Bone marrow (tissue), 2 donors: ENCODE measurements around the gene MUC16.
"Not testable (repeated sequence)": the region's sequence is repeated elsewhere in the genome, so short reads cannot be mapped to it uniquely, and the experiment has no call there.

ENCODE experiments used
- DNase-seq, 2 donors: peaks; one replicate each; lab custom pipeline; 2025; lab: John Stamatoyannopoulos, UW

Gene MUC16

GRCh38 chr19:9009935-9010651 lies at the start of gene MUC16:
TSS of gene MUC16 (minus strand) at chr19:9010409.
- no peak for DNase-seq

DNA sequence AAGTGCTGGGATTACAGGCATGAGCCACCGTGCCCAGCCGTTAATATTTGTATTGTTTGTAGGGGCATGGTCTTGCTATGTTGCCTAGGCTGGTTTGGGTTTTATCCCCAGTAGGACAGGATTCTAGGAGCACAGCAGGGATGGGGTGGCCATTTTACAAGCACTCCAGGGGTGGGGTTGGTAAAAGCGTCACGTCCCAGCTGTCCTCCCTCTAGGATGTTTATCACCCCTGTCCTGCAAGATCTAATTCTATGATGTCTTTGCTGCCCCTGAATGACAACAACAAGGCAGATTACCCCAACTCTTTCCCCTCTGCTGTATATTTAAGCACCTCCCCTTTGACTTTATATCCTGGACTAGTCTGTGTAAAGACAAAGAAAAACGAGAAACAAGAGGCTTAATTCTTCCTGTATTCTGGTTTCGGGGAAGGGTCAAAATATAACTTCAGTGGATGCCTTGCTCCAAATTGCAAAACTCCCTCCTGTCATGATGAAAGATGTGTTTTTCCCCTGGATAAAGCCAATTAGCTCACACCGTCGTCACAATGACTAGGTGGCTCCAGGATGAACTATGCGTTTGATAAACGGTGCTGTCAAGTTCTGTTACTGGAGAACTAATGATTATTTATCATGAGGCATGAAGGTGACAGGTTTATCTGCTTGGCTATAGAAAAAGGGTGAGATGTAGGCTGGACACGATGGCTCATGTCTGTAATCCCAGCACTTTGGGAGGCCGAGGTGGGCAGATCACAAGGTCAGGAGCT lies 48.9 kb upstream of the MUC16 start:
- no peak for DNase-seq

GRCh38 chr19:9057505-9058258 lies 47.5 kb upstream of the MUC16 start:
- no peak for DNase-seq

DNA sequence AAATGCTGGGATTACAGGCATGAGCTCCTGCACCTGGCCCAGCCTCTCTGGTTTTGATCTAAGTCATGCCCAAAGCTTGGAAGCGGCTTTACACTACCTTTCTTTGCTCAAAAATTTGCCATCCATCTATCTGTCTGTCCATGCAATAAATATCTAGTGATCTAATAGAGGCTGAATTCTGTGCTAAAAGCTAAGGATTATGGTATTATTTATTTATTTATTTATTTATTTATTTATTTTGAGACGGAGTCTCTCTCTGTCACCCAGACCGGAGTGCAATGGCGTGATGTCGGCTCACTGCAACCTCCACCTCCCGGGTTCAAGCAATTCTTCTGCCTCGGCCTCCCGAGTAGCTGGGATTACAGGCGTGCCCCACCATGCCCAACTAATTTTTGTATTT lies 45.9 kb upstream of the MUC16 start:
- not testable (repeated sequence) for DNase-seq

GRCh38 chr19:9054765-9055164 lies 44.6 kb upstream of the MUC16 start:
- DNase-seq = no peak

DNA sequence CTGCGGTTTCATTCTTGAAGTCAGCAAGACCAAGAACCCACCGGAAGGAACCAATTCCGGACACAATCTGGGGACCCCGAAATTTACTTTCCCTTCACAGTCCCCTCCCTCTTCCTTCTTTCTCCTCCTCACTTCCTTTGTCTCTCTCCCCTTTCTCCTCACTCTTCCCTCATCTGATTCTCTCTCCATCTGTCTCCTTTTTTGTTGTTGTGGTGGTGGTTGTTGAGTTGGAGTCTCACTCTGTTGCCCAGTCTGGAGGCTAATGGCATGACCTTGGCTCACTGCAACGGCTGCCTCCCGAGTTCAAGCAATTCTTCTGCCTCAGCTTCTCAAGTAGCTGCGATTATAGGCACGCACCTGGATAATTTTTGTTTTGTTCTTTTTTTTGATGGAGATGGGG lies 44.0 kb upstream of the MUC16 start:
- DNase-seq = no peak

DNA sequence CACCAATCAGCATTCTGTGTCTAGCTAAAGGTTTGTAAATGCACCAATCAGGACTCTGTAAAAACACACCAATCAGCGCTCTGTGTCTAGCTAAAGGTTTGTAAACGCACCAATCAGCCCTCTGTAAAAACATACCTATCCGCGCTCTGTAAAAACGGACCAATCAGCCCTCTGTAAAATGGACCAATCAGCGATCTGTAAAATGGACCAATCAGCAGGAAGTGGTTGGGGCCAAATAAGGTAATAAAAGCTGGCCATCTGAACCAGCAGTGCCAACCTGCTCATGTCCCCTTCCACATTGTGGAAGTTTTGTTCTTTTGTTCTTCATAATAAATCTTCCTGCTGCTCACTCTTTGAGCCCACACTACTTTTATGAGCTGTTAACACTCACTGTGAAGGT lies 43.5 kb upstream of the MUC16 start:
- not testable (repeated sequence) for DNase-seq

DNA sequence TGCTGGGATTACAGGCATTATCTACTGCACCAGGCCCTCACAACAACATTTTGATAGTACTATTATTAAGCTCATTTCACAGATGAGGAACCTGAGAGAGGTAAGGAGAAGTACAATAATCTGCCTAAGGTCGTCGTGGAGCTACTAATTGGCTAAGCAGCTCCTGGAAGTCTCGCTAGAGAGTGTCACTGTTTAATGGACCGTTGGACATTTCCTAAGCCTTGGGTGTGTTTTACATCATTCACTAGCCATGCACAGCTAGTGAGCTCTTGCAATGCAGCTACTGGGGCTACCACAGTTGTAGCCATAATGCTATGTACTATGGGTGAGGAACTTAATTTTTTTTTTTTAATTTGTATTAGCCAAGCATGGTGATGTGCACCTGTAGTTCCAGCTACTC lies 42.7 kb upstream of the MUC16 start:
- DNase-seq = no peak

GRCh38 chr19:9046694-9047093 lies 36.5 kb upstream of the MUC16 start:
- DNase-seq = no peak

GRCh38 chr19:9044449-9044848 lies 34.2 kb upstream of the MUC16 start:
- no peak for DNase-seq

GRCh38 chr19:9043524-9043923 lies 33.3 kb upstream of the MUC16 start:
- DNase-seq = no peak

- no peak for DNase-seq
Measured at GRCh38 chr19:9041023-9041422, 30.8 kb upstream of the MUC16 start.

GRCh38 chr19:9040131-9040530 lies 29.9 kb upstream of the MUC16 start:
- DNase-seq = no peak

GRCh38 chr19:9039728-9040127 lies 29.5 kb upstream of the MUC16 start:
- no peak for DNase-seq

- no peak for DNase-seq
Measured at GRCh38 chr19:9037400-9038062, 27.3 kb upstream of the MUC16 start.

- no peak for DNase-seq
Measured at GRCh38 chr19:9032136-9032631, 22.0 kb upstream of the MUC16 start.

DNA sequence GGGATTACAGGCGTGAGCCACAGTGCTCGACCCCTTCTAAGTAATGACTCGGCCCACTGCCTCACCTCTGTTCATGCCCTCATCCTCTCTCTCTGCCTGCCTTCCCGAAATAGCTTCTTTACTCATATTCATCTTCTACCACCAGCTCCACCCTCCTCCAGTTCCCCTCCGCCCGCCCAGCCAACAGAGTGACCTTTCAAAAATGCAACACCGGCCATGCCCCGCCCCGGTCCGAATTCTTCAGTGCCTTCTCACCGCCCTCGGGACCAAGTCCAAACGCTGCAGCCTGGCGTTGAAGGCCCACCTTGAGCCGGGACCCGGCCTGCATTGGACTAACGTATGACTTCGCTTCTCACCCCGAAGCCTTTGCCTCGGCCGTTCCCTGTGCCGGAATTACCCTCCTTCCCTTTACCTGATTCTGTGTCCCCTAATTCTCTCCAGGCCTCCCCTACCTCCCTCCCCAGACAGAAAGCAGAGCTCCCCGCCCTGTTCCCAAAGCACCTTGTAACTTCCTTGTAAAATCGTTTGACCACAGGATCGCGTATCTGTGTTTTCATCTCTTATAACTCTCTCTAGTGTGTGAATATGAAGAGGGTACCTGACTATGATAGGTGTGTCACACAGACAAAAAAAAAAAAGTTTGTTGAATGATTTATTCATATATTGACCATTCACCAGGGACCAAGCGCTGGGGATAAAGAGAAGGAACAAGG lies 8.1 kb upstream of the MUC16 start:
- no peak for DNase-seq

GRCh38 chr19:9014803-9015202 lies 4.6 kb upstream of the MUC16 start:
- DNase-seq = no peak

- DNase-seq = no peak
Measured at GRCh38 chr19:9013988-9014387, 3.8 kb upstream of the MUC16 start.

DNA sequence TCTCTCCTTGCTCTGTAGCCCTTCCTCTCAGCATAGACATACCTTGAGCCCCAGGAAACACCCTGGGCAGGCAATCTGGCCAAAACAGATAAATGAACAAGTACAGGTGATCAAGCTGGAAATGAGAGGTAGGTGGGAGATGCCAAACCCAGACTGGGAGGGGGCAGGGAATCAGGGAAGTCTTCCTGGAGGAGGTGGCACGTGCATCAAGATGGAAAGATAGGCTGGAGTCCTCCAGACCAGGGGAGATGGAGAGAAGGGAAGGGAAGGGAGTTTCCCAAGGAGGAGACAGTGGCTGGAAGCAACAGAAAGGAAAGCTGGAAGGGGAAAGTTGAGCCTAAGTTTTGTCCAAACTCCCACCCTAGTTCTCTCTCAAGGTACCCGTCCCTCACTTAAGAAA lies 1.7 kb upstream of the MUC16 start:
- no peak for DNase-seq

DNA sequence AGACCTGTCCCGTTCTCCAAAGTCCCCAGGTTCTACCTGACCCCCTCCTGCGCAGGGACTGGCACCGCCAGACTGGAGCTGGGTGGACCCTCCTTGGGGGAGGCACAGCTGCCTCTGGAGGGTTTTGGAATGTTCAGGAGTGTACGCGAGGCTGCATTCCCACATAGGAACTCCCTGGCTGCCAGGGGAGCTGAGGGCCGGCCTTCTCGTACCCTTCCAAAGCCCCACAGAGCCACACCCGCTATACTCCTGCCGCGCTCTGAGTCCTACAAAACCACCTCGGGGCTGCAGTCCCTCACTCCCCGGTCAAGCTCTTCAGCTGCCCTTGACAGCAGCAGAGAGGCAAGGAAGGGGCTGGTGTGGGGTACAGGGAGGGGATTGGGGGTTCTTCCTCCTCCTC lies 484 bp upstream of the MUC16 start:
- no peak for DNase-seq

- no peak for DNase-seq
Measured at GRCh38 chr19:9009431-9009830, 778 bp downstream of the MUC16 start.
